ENCODE data around the gene GPR162. TPM values are rescaled to one million over a fixed set of nuclear protein-coding genes. Genes with fewer than 3 reads are reported as not detected.

GPR162 gene
- polyA plus RNA-seq, 1 experiment = 5.2 TPM

DNA sequence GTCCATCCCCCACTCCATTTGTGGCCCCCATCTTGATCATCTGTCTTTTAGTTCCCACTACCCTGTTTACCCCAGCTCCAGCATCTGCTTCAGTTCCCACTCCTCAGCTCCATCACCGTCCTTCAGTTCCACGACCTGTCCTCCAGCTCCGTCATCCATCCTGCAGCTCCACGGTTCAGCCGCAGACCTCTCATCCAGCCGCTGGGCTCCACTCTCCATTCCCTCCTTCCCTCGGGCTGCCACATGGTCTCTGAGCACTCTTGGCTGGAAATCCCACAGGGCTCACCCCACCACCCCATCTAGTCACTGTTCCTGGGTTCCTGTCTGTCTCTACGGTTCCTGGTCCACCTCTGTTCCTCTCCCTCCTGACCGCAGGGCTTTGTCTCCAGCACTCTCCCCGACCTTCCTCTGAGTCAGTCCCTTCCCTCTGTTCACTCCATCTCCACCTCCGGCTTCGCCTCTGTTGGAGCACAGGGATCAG lies 3.3 kb downstream of the GPR162 start:
- CTCF ChIA-PET = interaction anchor here (0.5 to 11.8 kb wide), 26 partner anchors 9 to 271 kb away, joined by 3 to 165 read pairs (median 4); partner anchors contain the start of genes CD4, COPS7A and MLF2
- TF ChIP-seq CTCF (IDR thresholded peaks at IDR 0.05; ENCODE audit: low read depth, low read length) = no peak
- Histone ChIP-seq H3K4me3 (ENCODE audit: low read depth, low read length) (peak overlapping the region; percentile 36; the same call in 1 of the 2 replicates), H3K27ac (ENCODE audit: low read depth, low read length) (no peak overlapping the region), H3K27me3 (ENCODE audit: control insufficient read depth, insufficient read depth, low read length) (no peaks in the 10 kb centered on the region), H3K9me3 (ENCODE audit: control insufficient read depth, insufficient read depth, low read length) (no peaks in the 10 kb centered on the region; the same call in 1 of the 2 replicates)
- DNase-seq (ENCODE audit: low read depth, low spot score) = no peak
- POLR2A ChIA-PET = interaction anchor here (1.9 kb wide), 1 partner anchor 71 kb away, joined by 6 read pairs; the partner anchor contains the start of gene MLF2

GRCh38 chr12:6825398-6826124 lies 3.9 kb downstream of the GPR162 start:
- ChIA-PET CTCF (interaction anchor here (0.6 to 11.8 kb wide), 35 partner anchors 9 to 272 kb away, joined by 3 to 165 read pairs (median 4); partner anchors contain the start of genes CD4, COPS7A and MLF2), POLR2A (interaction anchor here (1.9 kb wide), 1 partner anchor 72 kb away, joined by 6 read pairs; the partner anchor contains the start of gene MLF2)
- Histone ChIP-seq H3K9me3 (ENCODE audit: control insufficient read depth, insufficient read depth, low read length) (no peaks in the 10 kb centered on the region; the same call in 1 of the 2 replicates), H3K27ac (ENCODE audit: low read depth, low read length) (no peak overlapping the region), H3K4me3 (ENCODE audit: low read depth, low read length) (peak overlapping the region; percentile 36), H3K27me3 (ENCODE audit: control insufficient read depth, insufficient read depth, low read length) (no peaks in the 10 kb centered on the region)
- peak; percentile 96 for TF ChIP-seq CTCF (IDR thresholded peaks at IDR 0.05; ENCODE audit: low read depth, low read length)
- DNase-seq (ENCODE audit: low read depth, low spot score) = peak; percentile 60

- DNase-seq (ENCODE audit: low read depth, low spot score) = no peak
- CTCF ChIA-PET = interaction anchor here (0.7 to 11.8 kb wide), 17 partner anchors 8 to 212 kb away, joined by 3 to 165 read pairs (median 4); partner anchors contain the start of genes COPS7A and MLF2
- H3K27me3 ChIP-seq (ENCODE audit: control insufficient read depth, insufficient read depth, low read length) = no peaks in the 10 kb centered on the region
- H3K4me3 ChIP-seq (ENCODE audit: low read depth, low read length) = no peak overlapping the region
- H3K27ac ChIP-seq (ENCODE audit: low read depth, low read length) = no peak overlapping the region
- no peak for TF ChIP-seq CTCF (IDR thresholded peaks at IDR 0.05; ENCODE audit: low read depth, low read length)
- no peaks in the 10 kb centered on the region; the same call in 1 of the 2 replicates for H3K9me3 ChIP-seq (ENCODE audit: control insufficient read depth, insufficient read depth, low read length)
- POLR2A ChIA-PET = interaction anchor here (1.9 to 3.6 kb wide), 2 partner anchors 73 kb away, joined by 6 to 26 read pairs; partner anchors contain the start of gene MLF2
These were observed 4.6 kb downstream of the GPR162 start for GRCh38 chr12:6826125-6826733.

GRCh38 chr12:6826734-6827436 lies 5.3 kb downstream of the GPR162 start:
- Histone ChIP-seq H3K9me3 (ENCODE audit: control insufficient read depth, insufficient read depth, low read length) (no peaks in the 10 kb centered on the region; the same call in 1 of the 2 replicates), H3K4me3 (ENCODE audit: low read depth, low read length) (no peak overlapping the region), H3K27ac (ENCODE audit: low read depth, low read length) (peak overlapping the region; percentile 65), H3K27me3 (ENCODE audit: control insufficient read depth, insufficient read depth, low read length) (no peaks in the 10 kb centered on the region)
- no peak for DNase-seq (ENCODE audit: low read depth, low spot score)
- POLR2A ChIA-PET = interaction anchor here (0.5 to 3.6 kb wide), 4 partner anchors 60 to 293 kb away, joined by 4 to 26 read pairs (median 8); partner anchors contain the start of genes GAPDH, MLF2 and PTMS
- no peak for TF ChIP-seq CTCF (IDR thresholded peaks at IDR 0.05; ENCODE audit: low read depth, low read length)
- CTCF ChIA-PET = interaction anchor here (0.9 to 11.8 kb wide), 13 partner anchors 8 to 289 kb away, joined by 3 to 165 read pairs (median 4); partner anchors contain the start of gene MLF2

Data from AG04450 (cell line).